Left hindlimb (tissue), 1 donor: ENCODE results near the gene CYTH3.

Experiments used
- DNase-seq: peaks from one replicate; pipeline ENCODE4 v3.0.0-alpha.2; 2018

Gene CYTH3

GRCh38 chr7:6279937-6280336 lies 7.5 kb upstream of the CYTH3 start:
- no peak for DNase-seq

GRCh38 chr7:6279341-6279740 lies 6.9 kb upstream of the CYTH3 start:
- DNase-seq, result no peak

- DNase-seq, result no peak
Observed at GRCh38 chr7:6278749-6279310, 6.4 kb upstream of the CYTH3 start.

GRCh38 chr7:6277476-6277875 lies 5.1 kb upstream of the CYTH3 start:
- DNase-seq, result no peak

- no peak for DNase-seq
Observed at GRCh38 chr7:6276911-6277408, 4.5 kb upstream of the CYTH3 start.

GRCh38 chr7:6274743-6275142 lies 2.3 kb upstream of the CYTH3 start:
- DNase-seq, result no peak

GRCh38 chr7:6273917-6274630 lies 1.6 kb upstream of the CYTH3 start:
- DNase-seq, result no peak

- no peak for DNase-seq
Observed at GRCh38 chr7:6273380-6273837, 985 bp upstream of the CYTH3 start.

- peak; percentile 69 for DNase-seq
Observed at GRCh38 chr7:6271694-6272440, 557 bp downstream of the CYTH3 start.

GRCh38 chr7:6271060-6271658 lies 1.3 kb downstream of the CYTH3 start:
- peak; percentile 69 for DNase-seq

GRCh38 chr7:6269527-6269926 lies 2.9 kb downstream of the CYTH3 start:
- no peak for DNase-seq

GRCh38 chr7:6268907-6269306 lies 3.5 kb downstream of the CYTH3 start:
- DNase-seq, result no peak

GRCh38 chr7:6268023-6268900 lies 4.2 kb downstream of the CYTH3 start:
- no peak for DNase-seq

- no peak for DNase-seq
Observed at GRCh38 chr7:6266699-6267098, 5.7 kb downstream of the CYTH3 start.

GRCh38 chr7:6262221-6262620 lies 10.2 kb downstream of the CYTH3 start:
- no peak for DNase-seq

GRCh38 chr7:6261699-6262098 lies 10.7 kb downstream of the CYTH3 start:
- no peak for DNase-seq

GRCh38 chr7:6260291-6261187 lies 11.9 kb downstream of the CYTH3 start:
- DNase-seq, result no peak

GRCh38 chr7:6259257-6259656 lies 13.2 kb downstream of the CYTH3 start:
- no peak for DNase-seq

- DNase-seq, result no peak
Observed at GRCh38 chr7:6258440-6259182, 13.8 kb downstream of the CYTH3 start.

GRCh38 chr7:6257675-6258074 lies 14.7 kb downstream of the CYTH3 start:
- no peak for DNase-seq
